PC-9 (cell line): ENCODE results near the gene CHKB.

Source experiments
- EZH2 ChIP-seq: fragments of 200-600 bp; sonication (generic); IDR thresholded peaks from 2 replicates; pipeline ENCODE4 v1.8.0; 2017; ENCODE audit warnings: antibody characterized with exemption, low read depth
- TF ChIP-seq, protein P1 (sequence below): fragments of 200-600 bp; sonication (generic); conservative IDR thresholded peaks from 2 replicates; pipeline ENCODE4 v1.6.1; 2017; ENCODE audit warnings: mixed run types, antibody characterized with exemption, mild to moderate bottlenecking, moderate library complexity

DNA sequence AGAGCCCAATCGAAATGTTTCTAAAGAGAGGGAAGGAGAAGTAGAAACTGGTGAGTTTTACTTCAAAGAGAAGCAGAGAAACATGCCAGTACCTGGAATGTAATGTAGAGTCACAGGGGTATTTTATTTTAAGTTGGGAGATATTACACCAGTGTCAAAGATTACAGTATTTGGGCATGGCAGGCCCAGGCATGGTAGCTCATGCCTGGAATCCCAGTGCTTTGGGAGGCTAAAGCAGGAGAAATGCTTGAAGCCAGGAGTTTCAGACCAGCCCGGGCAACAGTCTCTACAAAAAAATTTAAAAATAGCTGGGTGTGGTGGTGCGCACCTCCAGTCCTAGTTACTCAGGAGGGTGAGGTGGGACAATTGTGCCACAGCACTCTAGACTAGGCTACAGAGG lies 22.6 kb downstream of the CHKB start:
- TF ChIP-seq, protein P1, sequence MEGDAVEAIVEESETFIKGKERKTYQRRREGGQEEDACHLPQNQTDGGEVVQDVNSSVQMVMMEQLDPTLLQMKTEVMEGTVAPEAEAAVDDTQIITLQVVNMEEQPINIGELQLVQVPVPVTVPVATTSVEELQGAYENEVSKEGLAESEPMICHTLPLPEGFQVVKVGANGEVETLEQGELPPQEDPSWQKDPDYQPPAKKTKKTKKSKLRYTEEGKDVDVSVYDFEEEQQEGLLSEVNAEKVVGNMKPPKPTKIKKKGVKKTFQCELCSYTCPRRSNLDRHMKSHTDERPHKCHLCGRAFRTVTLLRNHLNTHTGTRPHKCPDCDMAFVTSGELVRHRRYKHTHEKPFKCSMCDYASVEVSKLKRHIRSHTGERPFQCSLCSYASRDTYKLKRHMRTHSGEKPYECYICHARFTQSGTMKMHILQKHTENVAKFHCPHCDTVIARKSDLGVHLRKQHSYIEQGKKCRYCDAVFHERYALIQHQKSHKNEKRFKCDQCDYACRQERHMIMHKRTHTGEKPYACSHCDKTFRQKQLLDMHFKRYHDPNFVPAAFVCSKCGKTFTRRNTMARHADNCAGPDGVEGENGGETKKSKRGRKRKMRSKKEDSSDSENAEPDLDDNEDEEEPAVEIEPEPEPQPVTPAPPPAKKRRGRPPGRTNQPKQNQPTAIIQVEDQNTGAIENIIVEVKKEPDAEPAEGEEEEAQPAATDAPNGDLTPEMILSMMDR: no peak
- no peak for TF ChIP-seq EZH2
